ENCODE measurements around the gene ACACA.
A peak's percentile ranks its signal among the peaks of the same experiment; 100 is the strongest.
"Not testable (repeated sequence)": the region's sequence is repeated elsewhere in the genome, so short reads cannot be mapped to it uniquely, and the experiment has no call there.

The ACACA gene

DNA sequence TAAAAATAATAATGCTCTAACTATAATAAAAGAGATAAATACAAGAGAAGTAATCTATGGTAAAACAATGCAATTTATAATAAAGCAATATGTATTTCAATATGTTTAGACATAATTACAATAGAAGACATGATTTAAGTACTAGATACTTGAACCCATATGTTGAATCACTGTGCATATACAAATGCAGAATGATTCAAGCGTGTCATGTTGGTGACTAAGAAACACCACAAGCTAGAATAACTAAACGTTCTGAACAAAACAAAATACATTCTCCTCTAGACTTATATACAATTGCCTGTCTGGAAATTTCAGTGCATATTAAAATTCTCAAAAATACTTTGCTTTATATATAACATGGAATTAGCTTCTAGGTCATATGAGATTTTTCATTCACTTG, 11.2 kb upstream of the ACACA start:
- in situ Hi-C loops (cut with HindIII; ENCODE audit: low sequenced_read_pairs), result no loop called here
- H3K4me3 ChIP-seq (ENCODE audit: low read depth, low read length), result no peak overlapping the region
- no peak for TF ChIP-seq CTCF (IDR thresholded peaks at IDR 0.05; ENCODE audit: low read depth, low read length)
- DNase-seq (ENCODE audit: low read depth, low spot score), result peak; percentile 30

DNA sequence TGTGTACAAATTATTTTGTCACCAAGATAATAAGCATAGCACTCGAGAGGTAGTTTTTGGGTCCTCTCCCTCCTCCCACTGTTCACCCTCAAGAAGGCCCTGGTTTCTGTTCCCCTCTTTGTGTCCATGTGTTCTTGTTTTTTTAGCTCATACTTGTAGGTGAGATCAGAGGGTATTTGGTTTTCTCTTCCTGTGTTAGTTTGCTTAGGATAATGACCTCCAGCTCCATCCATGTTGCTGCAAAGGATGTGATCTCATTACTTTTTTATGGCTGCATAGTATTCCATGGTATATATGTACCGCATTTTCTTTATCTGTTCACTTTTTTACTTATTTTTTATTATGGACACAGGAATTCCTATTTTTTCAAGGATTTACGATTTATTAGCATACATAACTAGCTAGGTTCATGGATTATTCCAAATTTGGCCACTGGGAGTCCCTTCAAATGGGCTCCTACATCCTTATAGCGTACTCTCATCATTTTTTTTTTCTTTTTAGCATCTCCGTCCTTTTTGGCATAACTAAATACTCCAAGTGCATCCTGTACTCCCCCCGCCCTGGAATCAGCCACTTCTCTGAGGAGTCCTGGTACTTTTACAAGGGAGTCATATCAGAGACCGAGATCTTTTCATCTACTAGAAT, 7.4 kb upstream of the ACACA start:
- H3K4me3 ChIP-seq (ENCODE audit: low read depth, low read length), result no peak overlapping the region
- in situ Hi-C loops (cut with HindIII; ENCODE audit: low sequenced_read_pairs), result no loop called here
- DNase-seq (ENCODE audit: low read depth, low spot score), result no peak
- peak; percentile 37 for TF ChIP-seq CTCF (IDR thresholded peaks at IDR 0.05; ENCODE audit: low read depth, low read length)

DNA sequence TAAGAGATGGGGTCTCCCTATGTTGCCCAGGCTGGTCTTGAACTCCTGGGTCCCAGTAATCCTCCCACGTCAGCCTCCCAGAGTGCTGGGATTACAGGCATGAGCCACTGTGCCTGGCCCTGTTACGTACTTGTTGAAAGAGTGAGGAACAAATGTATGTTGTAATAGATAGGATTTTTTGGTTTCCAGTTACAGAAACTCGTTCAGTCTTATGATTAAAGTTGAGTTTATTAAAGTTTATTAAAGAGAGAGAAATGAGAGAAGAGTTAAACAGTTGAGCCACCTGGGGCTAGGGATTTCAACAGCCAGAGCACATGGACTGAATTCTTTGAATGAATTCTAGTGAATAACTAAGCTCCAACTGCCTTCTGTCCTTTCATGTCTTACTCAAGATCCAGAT, 3.7 kb upstream of the ACACA start:
- no peak for TF ChIP-seq CTCF (IDR thresholded peaks at IDR 0.05; ENCODE audit: low read depth, low read length)
- in situ Hi-C loops (cut with HindIII; ENCODE audit: low sequenced_read_pairs), result no loop called here
- DNase-seq (ENCODE audit: low read depth, low spot score), result no peak
- H3K4me3 ChIP-seq (ENCODE audit: low read depth, low read length), result no peak overlapping the region

- H3K4me3 ChIP-seq (ENCODE audit: low read depth, low read length); in situ Hi-C loops (cut with HindIII; ENCODE audit: low sequenced_read_pairs); DNase-seq (ENCODE audit: low read depth, low spot score): not testable (repeated sequence)
Observed at GRCh38 chr17:37408145-37408479, 1.5 kb upstream of the ACACA start.

DNA sequence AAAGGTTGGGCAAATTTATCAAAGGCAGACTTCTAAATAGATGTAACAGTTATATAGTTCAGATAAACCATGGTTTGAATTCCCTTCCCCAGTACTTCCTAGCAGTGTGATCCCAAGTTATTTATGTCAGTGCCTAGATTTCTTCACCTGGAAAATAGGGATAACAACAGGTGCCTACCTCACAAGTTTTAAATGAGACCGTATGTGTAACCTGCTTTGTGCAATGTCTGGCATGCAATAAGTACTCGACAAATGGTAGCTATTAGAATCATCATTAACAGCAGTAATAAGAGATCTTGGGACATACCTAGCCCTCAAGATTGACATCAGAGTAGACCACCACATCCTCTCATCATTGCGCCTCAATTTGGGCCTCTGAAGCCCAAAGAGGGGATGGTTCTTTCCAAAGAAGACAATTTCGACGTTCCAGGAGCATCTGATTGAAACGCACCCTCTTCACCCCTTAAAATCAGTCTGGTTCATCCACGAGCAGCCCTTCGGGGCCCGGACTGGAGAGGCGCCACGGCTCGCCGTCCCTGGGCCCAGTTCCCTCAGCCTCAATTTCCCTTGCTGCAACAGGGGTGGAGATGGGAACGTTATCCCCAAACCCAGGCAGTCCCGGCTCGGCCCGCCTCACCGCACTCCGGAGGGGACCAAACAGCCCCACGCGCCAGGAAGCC, 541 bp downstream of the ACACA start:
- DNase-seq (ENCODE audit: low read depth, low spot score), result peak; percentile 27
- TF ChIP-seq CTCF (IDR thresholded peaks at IDR 0.05; ENCODE audit: low read depth, low read length), result no peak
- peak overlapping the region; percentile 76 for H3K4me3 ChIP-seq (ENCODE audit: low read depth, low read length)
- in situ Hi-C loops (cut with HindIII; ENCODE audit: low sequenced_read_pairs), result no loop called here

DNA sequence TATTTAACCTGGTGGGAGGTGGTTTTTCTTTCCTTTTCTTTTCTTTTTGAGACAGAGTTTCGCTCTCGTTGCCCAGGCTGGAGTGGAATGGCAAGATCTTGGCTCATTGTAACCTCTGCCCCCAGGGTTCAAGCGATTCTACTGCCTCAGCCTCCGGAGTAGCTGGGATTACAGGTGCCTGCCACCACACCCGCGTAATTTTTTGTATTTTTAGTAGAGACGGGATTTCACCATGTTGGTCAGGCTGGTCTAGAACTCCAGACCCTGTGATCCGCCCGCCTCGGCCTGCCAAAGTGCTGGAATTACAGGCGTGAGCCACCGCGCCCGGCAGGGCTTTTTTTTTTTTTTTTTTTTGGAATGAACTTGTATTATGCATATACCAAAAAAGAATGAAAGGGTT, 1.1 kb downstream of the ACACA start:
- H3K4me3 ChIP-seq (ENCODE audit: low read depth, low read length), result peak overlapping the region; percentile 76
- in situ Hi-C loops (cut with HindIII; ENCODE audit: low sequenced_read_pairs), result not testable (repeated sequence)

GRCh38 chr17:37400505-37400904, 6.1 kb downstream of the ACACA start:
- no peak for DNase-seq (ENCODE audit: low read depth, low spot score)
- in situ Hi-C loops (cut with HindIII; ENCODE audit: low sequenced_read_pairs), result no loop called here

More for the DNA sequence above, 1.1 kb downstream of the ACACA start:
- DNase-seq (ENCODE audit: low read depth, low spot score), result not testable (repeated sequence)

More at GRCh38 chr17:37400505-37400904, 6.1 kb downstream of the ACACA start:
- no peak for TF ChIP-seq CTCF (IDR thresholded peaks at IDR 0.05; ENCODE audit: low read depth, low read length)
- H3K4me3 ChIP-seq (ENCODE audit: low read depth, low read length), result no peak overlapping the region

All from astrocyte of the spinal cord (primary cell).